NB4 (cell line): ENCODE data around the gene GCSAM.

Source experiments
- CTCF ChIP-seq: IDR thresholded peaks from one replicate; pipeline ENCODE4 v1.5.1; 2012; ENCODE audit warnings: low read depth, low read length
- MYC ChIP-seq: IDR thresholded peaks from 2 replicates; pipeline ENCODE4 v1.6.1; 2011; ENCODE audit warnings: low read depth, low read length

- no peak for TF ChIP-seq CTCF
- TF ChIP-seq MYC, result no peak
These were observed 15.0 kb downstream of the GCSAM start for GRCh38 chr3:112117841-112118571.
